ENCODE data around the gene TAF10.

DNA sequence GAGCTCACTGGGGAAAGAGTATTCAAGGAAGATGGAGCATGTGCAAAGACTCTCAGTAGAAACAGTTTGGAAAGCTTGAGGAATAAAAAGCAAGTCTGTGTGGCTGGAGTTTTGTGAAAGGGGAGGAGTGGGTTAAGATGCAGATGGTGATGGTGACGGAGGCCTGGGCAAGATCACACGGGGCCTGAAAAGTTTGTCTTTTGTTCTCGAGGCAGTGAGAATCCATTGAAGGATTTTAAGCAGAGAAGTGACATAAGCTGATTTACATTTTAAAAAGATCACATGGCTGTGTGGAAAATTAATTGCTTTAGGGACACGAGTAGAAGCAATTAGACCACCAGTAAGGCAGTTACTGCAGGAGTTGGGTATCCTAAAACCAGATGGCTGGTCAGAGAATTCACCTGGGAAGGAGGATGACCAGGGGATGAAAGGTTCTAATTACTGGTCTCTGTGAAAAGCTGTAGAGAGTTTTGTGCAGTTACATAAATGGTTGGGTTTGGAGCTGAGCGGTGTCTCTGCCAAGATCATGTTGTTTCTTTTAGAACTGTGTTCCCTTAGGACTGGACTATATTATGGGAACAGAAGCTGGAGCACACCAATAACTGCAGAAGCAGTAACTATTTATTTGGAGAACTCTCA lies 15.7 kb downstream of the TAF10 start:
- TF ChIP-seq, protein P1, sequence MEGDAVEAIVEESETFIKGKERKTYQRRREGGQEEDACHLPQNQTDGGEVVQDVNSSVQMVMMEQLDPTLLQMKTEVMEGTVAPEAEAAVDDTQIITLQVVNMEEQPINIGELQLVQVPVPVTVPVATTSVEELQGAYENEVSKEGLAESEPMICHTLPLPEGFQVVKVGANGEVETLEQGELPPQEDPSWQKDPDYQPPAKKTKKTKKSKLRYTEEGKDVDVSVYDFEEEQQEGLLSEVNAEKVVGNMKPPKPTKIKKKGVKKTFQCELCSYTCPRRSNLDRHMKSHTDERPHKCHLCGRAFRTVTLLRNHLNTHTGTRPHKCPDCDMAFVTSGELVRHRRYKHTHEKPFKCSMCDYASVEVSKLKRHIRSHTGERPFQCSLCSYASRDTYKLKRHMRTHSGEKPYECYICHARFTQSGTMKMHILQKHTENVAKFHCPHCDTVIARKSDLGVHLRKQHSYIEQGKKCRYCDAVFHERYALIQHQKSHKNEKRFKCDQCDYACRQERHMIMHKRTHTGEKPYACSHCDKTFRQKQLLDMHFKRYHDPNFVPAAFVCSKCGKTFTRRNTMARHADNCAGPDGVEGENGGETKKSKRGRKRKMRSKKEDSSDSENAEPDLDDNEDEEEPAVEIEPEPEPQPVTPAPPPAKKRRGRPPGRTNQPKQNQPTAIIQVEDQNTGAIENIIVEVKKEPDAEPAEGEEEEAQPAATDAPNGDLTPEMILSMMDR (IDR thresholded peaks at IDR 0.05) = no peak
- no peak for TF ChIP-seq POLR2A (IDR thresholded peaks at IDR 0.05)
